SK-N-SH (cell line): ENCODE measurements around the gene MIF. TPM values are rescaled to one million over a fixed set of nuclear protein-coding genes. Genes with fewer than 3 reads are reported as not detected.

Experiments
- CTCF ChIA-PET: fragments of 300-600, 350-600 bp; formaldehyde crosslinking; extraction: SDS; loops from one replicate; lab custom pipeline; 2021; lab: Yijun Ruan, JAX
- POLR2A ChIA-PET: fragments of 350-600 bp; sonication (Branson Sonifier 250); formaldehyde crosslinking; extraction: SDS; loops from one replicate; lab custom pipeline; 2020; ENCODE audit warnings: antibody characterized with exemption, inconsistent platforms; lab: Yijun Ruan, JAX
- DNase-seq: peaks from one replicate; pipeline ENCODE4 v3.0.0; 2012
- H2AFZ ChIP-seq: fragments of 200-600 bp; sonication (generic); 2 replicates; pipeline ENCODE4 v1.8.1; 2016; ENCODE audit warnings: antibody characterized with exemption, mild to moderate bottlenecking, low read depth
- H3F3A ChIP-seq: fragments of 200-600 bp; sonication (generic); replicated peaks from 2 replicates; pipeline ENCODE3; 2016; ENCODE audit warnings: antibody characterized with exemption, mild to moderate bottlenecking; ENCODE audit not compliant: insufficient read depth
- H3K27ac ChIP-seq, 2 experiments: fragments of 200-500 bp in 1 of 2; fragments of 200-600 bp in 1 of 2; sonication (Bioruptor generic) in 1 of 2; sonication (generic), shearing (Covaris generic) in 1 of 2; 2 replicates each; pipeline versions ENCODE4 v1.5.1 to v1.6.1; 2014 to 2016; ENCODE audit warnings: low read depth in 2 of 2, inconsistent platforms in 1 of 2, low read length in 1 of 2, mild to moderate bottlenecking in 1 of 2, mixed read lengths in 1 of 2
- H3K27me3 ChIP-seq: fragments of 200-600 bp; sonication (generic), shearing (Covaris generic); 2 replicates; pipeline ENCODE4 v1.6.1; 2016; ENCODE audit warnings: mixed run types; ENCODE audit not compliant: insufficient read depth
- H3K36me3 ChIP-seq, 2 experiments: fragments of 200-500 bp in 1 of 2; fragments of 200-600 bp in 1 of 2; sonication (Bioruptor generic) in 1 of 2; sonication (generic) in 1 of 2; replicated peaks in 1 of 2; 2 replicates each; pipeline versions ENCODE3 to v1.5.1; 2014 to 2016; ENCODE audit warnings: low read length in 1 of 2, mild to moderate bottlenecking in 1 of 2; ENCODE audit not compliant: insufficient read depth in 2 of 2, control insufficient read depth in 1 of 2
- H3K4me1 ChIP-seq, 2 experiments: fragments of 200-500 bp in 1 of 2; fragments of 200-600 bp in 1 of 2; sonication (Bioruptor generic) in 1 of 2; sonication (generic), shearing (Covaris generic) in 1 of 2; 2 replicates each; pipeline versions ENCODE4 v1.5.1 to v1.6.1; 2014 to 2016; ENCODE audit warnings: low read depth in 1 of 2, low read length in 1 of 2, mixed run types in 1 of 2; ENCODE audit not compliant: insufficient read depth in 2 of 2, control insufficient read depth in 1 of 2
- H3K4me2 ChIP-seq: fragments of 200-600 bp; sonication (generic), shearing (Covaris generic); 2 replicates; pipeline ENCODE4 v1.6.1; 2017; ENCODE audit warnings: mixed run types
- H3K4me3 ChIP-seq, 2 experiments: fragments of 200-500 bp in 1 of 2; fragments of 200-600 bp in 1 of 2; sonication (Bioruptor generic) in 1 of 2; sonication (generic), shearing (Covaris generic) in 1 of 2; 2 replicates each; pipeline versions ENCODE4 v1.5.1 to v1.8.1; 2014 to 2016; ENCODE audit warnings: low read depth in 2 of 2, inconsistent platforms in 1 of 2, low read length in 1 of 2, mild to moderate bottlenecking in 1 of 2, mixed read lengths in 1 of 2, moderate library complexity in 1 of 2
- H3K79me2 ChIP-seq: fragments of 200-600 bp; sonication (generic); 2 replicates; pipeline ENCODE4 v1.8.1; 2017; ENCODE audit warnings: mild to moderate bottlenecking; ENCODE audit not compliant: insufficient read depth
- H3K9ac ChIP-seq: fragments of 200-600 bp; sonication (generic); 2 replicates; pipeline ENCODE4 v1.6.1; 2017; ENCODE audit warnings: mixed run types
- H3K9me2 ChIP-seq: fragments of 200-600 bp; sonication (generic); 2 replicates; pipeline ENCODE4 v1.6.1; 2017; ENCODE audit warnings: mixed run types
- H3K9me3 ChIP-seq: fragments of 200-600 bp; sonication (generic); 2 replicates; pipeline ENCODE4 v1.6.1; 2017; ENCODE audit warnings: mixed run types, mild to moderate bottlenecking, moderate library complexity
- H4K20me1 ChIP-seq: fragments of 200-600 bp; sonication (generic); 2 replicates; pipeline ENCODE4 v1.6.1; 2017; ENCODE audit warnings: mild to moderate bottlenecking, mixed run types; ENCODE audit not compliant: insufficient read depth
- FOSL2 ChIP-seq: IDR thresholded peaks from 2 replicates; pipeline ENCODE4 v1.4.0; 2012; ENCODE audit warnings: low read depth, mild to moderate bottlenecking, moderate library complexity, borderline replicate concordance
- FOXJ3 ChIP-seq: sonication (generic); formaldehyde crosslinking; IDR thresholded peaks from 2 replicates; pipeline ENCODE4 v1.5.1; 2020; ENCODE audit warnings: mild to moderate bottlenecking, missing genetic modification reagents
- GABPA ChIP-seq: IDR thresholded peaks from 2 replicates; pipeline ENCODE4 v1.4.0; 2012; ENCODE audit warnings: low read depth, mild to moderate bottlenecking
- MEF2A ChIP-seq: IDR thresholded peaks from 2 replicates; pipeline ENCODE4 v1.4.0; 2012; ENCODE audit warnings: low read depth, borderline replicate concordance
- MXI1 ChIP-seq: IDR thresholded peaks from 2 replicates; pipeline ENCODE4 v1.6.1; 2012; ENCODE audit warnings: mild to moderate bottlenecking, low read depth, low read length, improper control_type of control experiment
- NFIC ChIP-seq: IDR thresholded peaks from 2 replicates; pipeline ENCODE4 v1.4.0; 2012; ENCODE audit warnings: borderline replicate concordance
- PBX3 ChIP-seq: IDR thresholded peaks from 2 replicates; pipeline ENCODE4; 2012
- RCOR1 ChIP-seq: fragments of 150-350 bp; IDR thresholded peaks from 2 replicates; pipeline ENCODE4 v1.6.1; 2017; ENCODE audit warnings: antibody characterized with exemption, low read length
- REST ChIP-seq: IDR thresholded peaks from 2 replicates; pipeline ENCODE4 v1.6.1; 2012; ENCODE audit warnings: mild to moderate bottlenecking, low read depth, low read length, moderate library complexity
- RFX5 ChIP-seq: IDR thresholded peaks from 2 replicates; pipeline ENCODE4 v1.6.1; 2012; ENCODE audit warnings: mild to moderate bottlenecking, improper control_type of control experiment, low read length
- RXRA ChIP-seq: IDR thresholded peaks from 2 replicates; pipeline ENCODE4 v1.4.0; 2012; ENCODE audit warnings: low read depth, mild to moderate bottlenecking, borderline replicate concordance
- SIN3A ChIP-seq: IDR thresholded peaks from 2 replicates; pipeline ENCODE4 v1.6.1; 2012; ENCODE audit warnings: low read depth, mild to moderate bottlenecking, low read length, moderate library complexity, borderline replicate concordance
- SMC3 ChIP-seq: IDR thresholded peaks from 2 replicates; pipeline ENCODE4 v1.6.1; 2012; ENCODE audit warnings: low read depth, low read length, improper control_type of control experiment
- USF1 ChIP-seq: IDR thresholded peaks from 2 replicates; pipeline ENCODE4 v1.4.0; 2012; ENCODE audit warnings: low read depth, borderline replicate concordance
- ZBTB33 ChIP-seq: IDR thresholded peaks from 2 replicates; pipeline ENCODE4 v1.4.0; 2012; ENCODE audit warnings: low read depth, borderline replicate concordance
- WGBS: methylation state at CpG from one replicate; pipeline ENCODE4 v1.1.6; 2017; ENCODE audit warnings: low lambda C conversion rate; 5-methylcytosine and 5-hydroxymethylcytosine counted together
- polyA plus RNA-seq, 3 experiments: library from polyadenylated mRNA; depleted of rRNA; stranded (reverse); fragments of >200 nt; gene quantifications; 2 replicates each; pipeline ENCODE4 v1.2.3, GENCODE V29; 2012

Gene MIF
- polyA plus RNA-seq, 1 of the 3 experiments (the other 2 are of a cell fraction) = 565 TPM

GRCh38 chr22:23882370-23882769, 11.8 kb upstream of the MIF start:
- CTCF ChIA-PET = interaction anchor here (0.6 kb wide), 1 partner anchor 806 kb away, joined by 3 read pairs; no protein-coding TSS in a partner anchor
- POLR2A ChIA-PET = no interaction called here
- WGBS = 86% methylated on average over 12 of the region's 20 CpGs

GRCh38 chr22:23883658-23884057, 10.5 kb upstream of the MIF start:
- no peak overlapping the region for H3K4me2 ChIP-seq
- H3K9me3 ChIP-seq = no peaks in the 10 kb centered on the region
- peaks cover 6% of the 10 kb centered on the region for H3F3A ChIP-seq
- H3K9me2 ChIP-seq = no peaks in the 10 kb centered on the region
- no peaks in the 10 kb centered on the region for H3K79me2 ChIP-seq
- WGBS = 100% methylated on average over 9 of the region's 9 CpGs
- no peaks in the 10 kb centered on the region for H3K27me3 ChIP-seq
- H3K36me3 ChIP-seq = peaks cover 0 to 10% of the 10 kb centered on the region in 2 experiments
- POLR2A ChIA-PET = no interaction called here
- peaks cover 0 to 3% of the 10 kb centered on the region in 2 experiments; a peak in 1 of 4 replicates for H3K4me1 ChIP-seq
- H3K9ac ChIP-seq = no peak overlapping the region
- no peak overlapping the region for H3K27ac ChIP-seq
- H2AFZ ChIP-seq = no peak overlapping the region
- no peak for DNase-seq
- CTCF ChIA-PET = interaction anchor here (2.4 kb wide), 1 partner anchor 10 kb away, joined by 17 read pairs; the partner anchor contains the start of gene MIF
- no peaks in the 10 kb centered on the region for H4K20me1 ChIP-seq
- no peak overlapping the region for H3K4me3 ChIP-seq
- TF ChIP-seq SIN3A = no peak
- no peak for TF ChIP-seq RFX5
- TF ChIP-seq REST = no peak
- no peak for TF ChIP-seq USF1
- TF ChIP-seq RCOR1 = no peak
- TF ChIP-seq GABPA = no peak
- no peak for TF ChIP-seq PBX3
- TF ChIP-seq ZBTB33 = no peak
- TF ChIP-seq MXI1 = no peak
- TF ChIP-seq FOSL2 = no peak
- no peak for TF ChIP-seq SMC3

More at GRCh38 chr22:23882370-23882769, 11.8 kb upstream of the MIF start:
- no peak overlapping the region for H3K9ac ChIP-seq
- no peak overlapping the region for H3K4me2 ChIP-seq
- no peaks in the 10 kb centered on the region for H3K4me1 ChIP-seq
- H3K36me3 ChIP-seq = peaks cover 0 to 10% of the 10 kb centered on the region in 2 experiments
- H3F3A ChIP-seq = no peaks in the 10 kb centered on the region
- H4K20me1 ChIP-seq = no peaks in the 10 kb centered on the region
- H3K4me3 ChIP-seq = no peak overlapping the region
- H3K9me3 ChIP-seq = no peaks in the 10 kb centered on the region
- H2AFZ ChIP-seq = no peak overlapping the region
- no peak for DNase-seq
- no peaks in the 10 kb centered on the region for H3K9me2 ChIP-seq
- H3K27ac ChIP-seq = no peak overlapping the region
- no peaks in the 10 kb centered on the region for H3K79me2 ChIP-seq
- TF ChIP-seq PBX3 (no peak), MXI1 (no peak), FOXJ3 (no peak), SMC3 (no peak), USF1 (no peak), NFIC (no peak), RXRA (no peak), MEF2A (no peak)
- no peaks in the 10 kb centered on the region for H3K27me3 ChIP-seq
